T-helper 17 cell (primary cell): ENCODE measurements around the gene CMC1. TPM values are rescaled to one million over a fixed set of nuclear protein-coding genes. Genes with fewer than 3 reads are reported as not detected.
"Not testable (repeated sequence)": the region's sequence is repeated elsewhere in the genome, so short reads cannot be mapped to it uniquely, and the experiment has no call there.

Source experiments
- ATAC-seq: fragments of 150-1000 bp; cut with Tn5 transposase; 2 replicates; pipeline ENCODE4 v1.10.0; 2021; ENCODE audit warnings: mild to moderate bottlenecking, moderate library complexity
- DNase-seq, 3 donors: peaks; one replicate each; pipeline versions ENCODE4 v3.0.0 to v3.0.0-alpha.2; 2020 to 2021
- H3K9me3 ChIP-seq: one replicate; pipeline ENCODE4 v1.7.0; 2013; ENCODE audit warnings: low read length, mild to moderate bottlenecking; ENCODE audit not compliant: control insufficient read depth, poor library complexity, severe bottlenecking
- H3K27ac Mint-ChIP-seq: one replicate; pipeline ENCODE4 v1.8.0; 2022; ENCODE audit warnings: mild to moderate bottlenecking, moderate library complexity, mixed read lengths
- H3K27me3 Mint-ChIP-seq: one replicate; pipeline ENCODE4 v1.8.0; 2022; ENCODE audit warnings: mixed read lengths
- H3K36me3 Mint-ChIP-seq: one replicate; pipeline ENCODE4 v1.8.0; 2022; ENCODE audit warnings: low read depth, mixed read lengths
- H3K4me1 Mint-ChIP-seq: one replicate; pipeline ENCODE4 v1.8.0; 2022; ENCODE audit warnings: mild to moderate bottlenecking, mixed read lengths
- H3K4me3 Mint-ChIP-seq: one replicate; pipeline ENCODE4 v1.8.0; 2022; ENCODE audit warnings: mild to moderate bottlenecking, moderate library complexity, mixed read lengths
- total RNA-seq, 4 donors: library from RNA in 2 of 4; stranded (reverse) in 2 of 4; gene quantifications; one replicate each; pipeline ENCODE4 v1.2.3 and lab custom pipeline; 2022 to 2026

Gene CMC1
- total RNA-seq, 2 donors from 2014 or later, result 5.4 to 8.3 TPM

DNA sequence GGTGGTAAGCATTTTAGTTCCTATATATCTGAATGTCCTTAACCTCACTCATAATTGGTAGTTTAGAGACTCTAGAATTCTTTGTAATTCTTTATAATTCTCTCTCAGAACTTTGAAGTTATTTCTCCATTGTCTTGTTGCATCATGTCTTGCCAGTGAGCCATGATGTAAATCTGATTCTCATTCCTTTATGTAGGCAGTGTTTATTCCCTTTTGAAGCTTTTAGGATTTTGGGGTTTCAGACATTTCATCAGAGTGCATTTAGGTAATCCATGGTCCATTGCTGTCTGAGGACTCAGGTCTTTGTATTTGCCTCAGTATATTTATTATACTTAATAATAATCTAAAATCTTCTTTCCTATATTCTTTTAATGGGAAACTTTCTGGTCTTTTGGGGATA, 20.6 kb downstream of the CMC1 start:
- Mint-ChIP-seq H3K27ac (no peak overlapping the region), H3K4me3 (no peak overlapping the region), H3K4me1 (peaks cover 8% of the 10 kb centered on the region), H3K36me3 (peaks cover 7% of the 10 kb centered on the region), H3K27me3 (no peaks in the 10 kb centered on the region)
- ATAC-seq (no peak), DNase-seq (no peak)
- no peaks in the 10 kb centered on the region for H3K9me3 ChIP-seq

DNA sequence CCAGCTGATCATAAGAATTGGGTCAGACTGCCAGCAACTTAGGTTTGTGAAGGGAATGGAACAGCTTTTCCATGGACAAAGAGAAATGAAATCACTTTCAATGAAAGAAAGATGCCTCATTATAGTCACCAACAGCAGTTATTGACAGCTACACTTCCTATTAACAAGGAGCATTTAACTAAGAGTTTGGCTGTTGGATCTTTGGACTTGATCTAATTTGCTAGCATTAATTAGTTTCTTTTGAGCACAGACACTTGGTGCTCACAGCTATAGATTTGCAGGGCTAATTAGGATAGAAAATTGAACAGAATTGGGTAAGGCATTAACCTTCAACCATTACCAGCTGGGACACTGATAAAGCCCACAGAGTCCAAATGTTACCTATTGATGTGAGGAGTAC, 24.2 kb downstream of the CMC1 start:
- no peak overlapping the region for H3K27ac Mint-ChIP-seq

DNA sequence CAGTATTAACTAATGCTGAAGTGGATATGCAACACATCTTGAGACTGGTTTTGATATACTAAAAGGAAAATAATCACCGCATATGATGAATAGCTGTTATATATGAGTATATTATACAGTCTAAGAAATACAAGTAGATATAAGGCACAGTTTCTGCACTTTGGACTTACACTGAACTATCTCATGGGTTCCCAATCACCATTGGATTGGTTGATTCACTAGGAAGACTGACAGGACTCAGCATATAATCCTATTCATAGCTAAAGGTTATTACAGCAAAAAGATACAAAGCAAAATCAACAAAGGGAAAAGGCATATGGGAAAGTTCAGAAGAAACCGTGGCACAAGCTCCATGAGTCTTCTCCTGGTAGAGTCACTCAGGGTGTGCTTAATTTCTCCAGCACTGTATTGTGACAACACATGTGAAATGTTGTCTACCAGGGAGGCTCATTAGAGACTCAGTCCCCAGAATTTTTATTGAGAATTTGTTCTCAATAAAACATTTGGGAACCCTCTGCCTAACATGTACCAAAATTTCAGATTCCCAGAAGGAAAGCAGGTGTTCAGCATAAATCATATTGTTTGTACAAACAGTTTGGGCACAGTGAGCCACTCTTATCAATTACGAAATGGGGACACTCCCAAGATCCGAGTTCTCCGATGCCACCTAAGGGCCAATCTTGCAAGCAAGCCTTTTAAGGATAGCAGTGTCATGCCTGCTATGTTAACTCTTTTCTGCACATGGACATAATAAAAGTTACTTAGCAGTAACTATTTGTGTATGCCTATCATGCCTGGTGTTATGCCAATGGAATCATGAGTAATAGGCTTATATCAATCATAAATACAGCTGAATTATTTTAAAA, 26.8 kb downstream of the CMC1 start:
- no peaks in the 10 kb centered on the region for H3K9me3 ChIP-seq
- ATAC-seq (no peak), DNase-seq (no peak)
- Mint-ChIP-seq H3K36me3 (peaks cover 4% of the 10 kb centered on the region), H3K27me3 (no peaks in the 10 kb centered on the region), H3K27ac (no peak overlapping the region), H3K4me1 (peaks cover 4% of the 10 kb centered on the region), H3K4me3 (no peak overlapping the region)

More for the DNA sequence above, 24.2 kb downstream of the CMC1 start:
- Mint-ChIP-seq H3K27me3 (no peaks in the 10 kb centered on the region), H3K36me3 (no peaks in the 10 kb centered on the region), H3K4me3 (no peak overlapping the region), H3K4me1 (peaks cover 7% of the 10 kb centered on the region)
- ATAC-seq (no peak), DNase-seq (no peak)
- H3K9me3 ChIP-seq, result no peaks in the 10 kb centered on the region

DNA sequence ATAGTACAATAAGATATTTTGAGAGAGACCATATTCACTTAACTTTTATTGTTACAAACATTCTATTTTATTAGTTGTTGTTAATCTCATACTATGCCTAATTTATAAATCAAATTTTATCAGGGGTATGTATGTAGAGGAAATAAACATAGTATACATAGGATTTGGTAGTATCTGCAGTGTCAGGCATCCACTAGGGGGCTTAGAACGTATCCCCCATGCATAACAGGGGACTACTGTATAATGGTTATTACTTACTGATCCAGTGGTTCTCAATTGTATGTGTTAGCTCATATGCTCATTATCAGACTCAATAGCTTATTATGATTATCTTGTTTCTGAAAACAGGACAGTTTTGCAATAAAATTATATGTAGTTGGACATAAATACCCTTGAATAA, 27.6 kb downstream of the CMC1 start:
- Mint-ChIP-seq H3K4me3 (no peak overlapping the region), H3K27ac (no peak overlapping the region), H3K4me1 (peaks cover 4% of the 10 kb centered on the region), H3K36me3 (peaks cover 4% of the 10 kb centered on the region), H3K27me3 (no peaks in the 10 kb centered on the region)
- DNase-seq (no peak), ATAC-seq (no peak)
- H3K9me3 ChIP-seq, result no peaks in the 10 kb centered on the region

DNA sequence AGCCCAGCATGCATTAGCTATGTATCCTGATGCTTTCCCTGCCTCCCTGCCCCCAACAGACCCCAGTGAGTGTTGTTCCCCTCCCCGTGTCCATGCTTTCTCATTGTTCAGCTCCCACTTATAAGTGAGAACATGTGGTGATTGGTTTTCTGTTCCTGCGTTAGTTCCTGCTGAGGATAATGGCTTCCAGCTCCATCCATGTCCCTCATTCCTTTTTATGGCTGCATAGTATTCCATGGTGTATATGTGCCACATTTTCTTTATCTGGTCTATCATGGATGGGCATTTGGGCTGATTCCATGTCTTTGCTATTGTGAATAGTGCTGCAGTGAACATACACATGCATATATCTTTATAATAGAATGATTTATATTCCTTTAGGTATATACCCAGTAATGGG, 28.5 kb downstream of the CMC1 start:
- not testable (repeated sequence) for H3K4me3 Mint-ChIP-seq, ATAC-seq, H3K9me3 ChIP-seq, DNase-seq, H3K27ac Mint-ChIP-seq, H3K4me1 Mint-ChIP-seq, H3K27me3 Mint-ChIP-seq, H3K36me3 Mint-ChIP-seq

DNA sequence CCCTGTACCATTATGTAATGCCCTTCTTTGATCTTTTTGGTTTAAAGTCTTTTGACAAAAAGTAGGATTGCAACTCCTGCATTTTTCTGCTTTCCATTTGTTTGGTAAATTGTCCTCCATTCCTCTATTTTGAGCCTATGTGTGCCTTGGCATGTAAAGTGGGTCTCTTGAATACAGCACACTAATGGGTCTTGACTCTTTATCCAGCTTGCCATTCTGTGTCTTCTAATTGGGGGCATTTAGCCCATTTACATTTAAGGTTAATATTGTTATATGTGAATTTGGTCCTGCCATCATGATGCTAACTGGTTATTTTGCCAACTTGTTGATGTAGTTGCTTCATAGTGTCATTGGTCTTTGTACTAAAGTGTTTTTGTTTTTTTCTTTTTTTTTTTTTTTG, 32.4 kb downstream of the CMC1 start:
- H3K36me3 Mint-ChIP-seq, result peaks cover 13% of the 10 kb centered on the region
- no peak overlapping the region for H3K4me3 Mint-ChIP-seq

DNA sequence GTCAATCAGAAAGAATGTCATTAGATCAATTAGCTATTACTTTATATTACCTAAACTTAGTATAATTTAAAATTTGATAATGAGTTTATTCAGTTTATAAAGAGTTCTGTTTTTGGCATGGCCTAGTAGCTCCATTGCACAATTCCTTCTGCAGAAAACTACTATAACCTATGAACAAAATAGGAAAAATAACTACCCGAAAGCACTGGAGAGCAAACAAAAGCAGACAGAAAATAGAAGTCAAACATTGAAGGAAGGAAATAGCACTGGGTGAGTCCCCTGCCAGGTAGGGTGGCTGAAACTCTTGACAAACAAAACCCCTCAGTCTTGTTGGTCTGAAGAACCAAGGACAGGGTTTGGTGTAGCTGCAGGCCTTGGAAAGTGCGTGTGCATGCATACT, 37.5 kb downstream of the CMC1 start:
- Mint-ChIP-seq H3K4me1 (peaks cover 8% of the 10 kb centered on the region), H3K27ac (no peak overlapping the region), H3K27me3 (no peaks in the 10 kb centered on the region), H3K4me3 (no peak overlapping the region), H3K36me3 (peaks cover 11% of the 10 kb centered on the region)
- H3K9me3 ChIP-seq, result no peaks in the 10 kb centered on the region
- ATAC-seq (no peak), DNase-seq (no peak)

More for the DNA sequence above, 32.4 kb downstream of the CMC1 start:
- no peaks in the 10 kb centered on the region for H3K9me3 ChIP-seq
- DNase-seq (no peak), ATAC-seq (no peak)
- peaks cover 4% of the 10 kb centered on the region for H3K4me1 Mint-ChIP-seq
- H3K27me3 Mint-ChIP-seq, result no peaks in the 10 kb centered on the region
- no peak overlapping the region for H3K27ac Mint-ChIP-seq

DNA sequence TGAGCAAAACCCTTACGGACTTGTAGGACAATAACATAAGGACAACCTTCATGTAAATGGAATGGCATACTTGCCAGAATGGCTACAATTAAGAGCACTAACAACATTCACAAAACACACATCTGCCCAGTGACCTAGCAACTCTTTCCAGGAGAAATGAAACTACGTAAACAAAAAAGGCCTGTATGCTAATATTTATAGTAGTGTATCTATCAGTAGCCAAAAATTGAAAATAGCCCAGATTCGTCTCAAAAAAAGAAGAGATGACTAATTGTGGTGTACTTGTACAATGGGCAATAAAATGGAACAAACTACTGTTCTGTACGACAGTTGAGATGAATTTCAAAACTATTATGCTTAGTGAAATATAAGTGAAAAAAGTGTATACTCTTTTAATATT, 38.4 kb downstream of the CMC1 start:
- Mint-ChIP-seq H3K4me3 (no peak overlapping the region), H3K27ac (no peak overlapping the region), H3K27me3 (no peaks in the 10 kb centered on the region), H3K36me3 (peaks cover 9% of the 10 kb centered on the region), H3K4me1 (peaks cover 12% of the 10 kb centered on the region)
- no peaks in the 10 kb centered on the region for H3K9me3 ChIP-seq
- no peak for DNase-seq
- no peak for ATAC-seq

DNA sequence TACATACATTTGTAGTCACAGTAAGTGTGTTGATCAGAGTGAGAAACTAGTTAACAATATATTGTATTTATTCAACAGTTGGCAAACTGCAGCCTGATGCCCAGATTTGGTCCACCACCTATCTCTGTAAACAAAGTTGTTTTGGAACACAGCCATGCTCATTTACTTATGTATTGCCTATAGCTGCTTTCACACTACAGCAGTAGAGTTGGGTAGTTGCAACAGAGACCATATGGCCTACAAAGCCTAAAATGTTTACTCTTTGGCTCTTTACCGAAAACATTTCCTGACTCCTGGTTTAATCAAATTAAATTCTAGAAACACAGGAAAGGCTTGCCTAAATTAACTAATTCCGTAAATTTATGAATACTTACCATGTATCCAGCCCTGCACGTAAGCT, 39.4 kb downstream of the CMC1 start:
- no peaks in the 10 kb centered on the region for H3K9me3 ChIP-seq
- no peak for DNase-seq
- no peaks in the 10 kb centered on the region for H3K27me3 Mint-ChIP-seq
- no peak overlapping the region for H3K4me3 Mint-ChIP-seq
- ATAC-seq, result no peak
- H3K4me1 Mint-ChIP-seq, result peaks cover 12% of the 10 kb centered on the region
- H3K36me3 Mint-ChIP-seq, result peaks cover 9% of the 10 kb centered on the region
- H3K27ac Mint-ChIP-seq, result no peak overlapping the region

DNA sequence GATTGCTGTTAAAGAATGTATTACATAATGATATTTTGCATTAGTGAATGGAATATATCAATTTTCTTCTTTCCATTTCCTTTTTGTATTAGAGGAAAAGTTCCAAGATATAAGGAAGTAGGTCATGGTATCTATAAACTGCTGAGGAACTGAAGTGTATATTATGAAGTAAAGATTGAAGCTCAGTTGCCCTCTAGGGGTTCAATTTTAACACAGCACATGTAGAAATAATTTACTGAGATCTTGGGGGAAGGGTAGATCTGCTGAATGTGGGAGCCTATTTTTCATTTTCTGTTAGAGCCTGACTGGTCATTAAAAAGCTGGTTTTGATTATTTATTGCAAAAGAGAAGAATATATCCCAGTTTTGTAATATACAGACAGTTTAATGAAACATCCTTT, 45.2 kb downstream of the CMC1 start:
- H3K36me3 Mint-ChIP-seq, result no peaks in the 10 kb centered on the region
- no peak overlapping the region for H3K27ac Mint-ChIP-seq
- DNase-seq (no peak), ATAC-seq (peak; percentile 63)
- H3K4me3 Mint-ChIP-seq, result no peak overlapping the region
- H3K9me3 ChIP-seq, result no peaks in the 10 kb centered on the region
- no peaks in the 10 kb centered on the region for H3K27me3 Mint-ChIP-seq
- peaks cover 11% of the 10 kb centered on the region for H3K4me1 Mint-ChIP-seq

DNA sequence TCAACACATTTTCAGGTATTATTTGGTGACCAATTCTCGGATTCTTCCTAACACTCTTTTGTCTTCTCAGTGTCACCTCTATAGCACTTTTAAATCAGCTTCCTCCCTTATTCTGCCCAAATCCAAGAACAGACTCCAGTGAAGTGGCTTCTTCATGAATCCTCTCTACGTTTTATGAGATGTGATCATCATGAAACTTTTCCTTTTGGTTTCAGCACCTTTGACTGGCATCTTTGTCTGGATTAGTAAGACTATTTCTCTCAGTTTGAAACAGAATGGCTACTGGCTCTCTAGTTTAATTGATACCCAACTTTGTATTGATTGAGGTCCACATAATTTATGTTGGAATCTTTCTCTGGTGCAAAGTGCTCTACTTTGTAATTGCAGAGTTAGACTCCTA, 45.6 kb downstream of the CMC1 start:
- Mint-ChIP-seq H3K36me3 (no peaks in the 10 kb centered on the region), H3K4me1 (peaks cover 14% of the 10 kb centered on the region), H3K27me3 (no peaks in the 10 kb centered on the region), H3K4me3 (no peak overlapping the region), H3K27ac (no peak overlapping the region)
- H3K9me3 ChIP-seq, result no peaks in the 10 kb centered on the region
- ATAC-seq (no peak), DNase-seq (no peak)

DNA sequence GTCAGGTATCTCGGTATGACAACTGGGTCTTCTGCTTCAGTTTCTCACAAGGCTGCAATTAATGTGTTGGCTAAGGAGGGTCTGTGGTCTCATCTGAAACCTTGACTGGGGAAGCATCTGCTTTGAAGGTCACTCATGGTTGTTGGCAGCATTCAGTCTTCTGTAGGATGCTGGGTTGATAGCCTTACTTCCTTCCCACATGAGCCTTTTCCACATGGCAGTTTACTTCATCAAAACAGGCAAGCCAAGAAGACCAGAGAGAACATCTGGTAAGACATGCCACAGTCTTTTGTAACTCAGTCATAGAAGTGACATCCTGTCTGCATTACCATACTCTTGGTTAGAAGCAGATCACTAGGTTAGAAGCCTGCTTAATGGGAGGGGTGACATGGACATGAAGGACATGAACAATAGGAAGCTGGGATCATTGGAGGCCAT, 49.5 kb downstream of the CMC1 start:
- Mint-ChIP-seq H3K4me1 (peaks cover 19% of the 10 kb centered on the region), H3K36me3 (peaks cover 5% of the 10 kb centered on the region), H3K4me3 (no peak overlapping the region), H3K27me3 (no peaks in the 10 kb centered on the region), H3K27ac (no peak overlapping the region)
- ATAC-seq (no peak), DNase-seq (no peak)
- no peaks in the 10 kb centered on the region for H3K9me3 ChIP-seq

DNA sequence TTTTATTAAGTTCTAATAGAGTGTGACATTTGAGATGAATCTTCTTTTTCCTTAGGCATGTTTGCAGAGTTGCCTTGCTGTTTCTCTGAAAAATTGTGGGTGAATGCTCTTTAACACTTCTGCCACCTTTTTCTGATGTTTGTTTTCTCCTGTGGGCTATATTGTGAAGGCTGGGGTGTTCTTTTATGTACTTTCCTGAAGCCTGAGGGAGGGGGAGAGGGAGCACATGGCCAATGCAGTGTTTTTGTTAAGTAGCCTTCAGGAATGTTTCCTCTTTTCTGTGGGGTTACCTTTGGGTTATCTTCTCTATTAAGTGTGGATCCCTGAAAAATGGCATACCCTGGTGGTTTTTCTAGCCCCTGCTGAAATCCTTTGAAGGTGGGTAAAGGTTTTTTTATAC, 50.2 kb downstream of the CMC1 start:
- DNase-seq (no peak), ATAC-seq (no peak)
- peaks cover 21% of the 10 kb centered on the region for H3K4me1 Mint-ChIP-seq
- H3K36me3 Mint-ChIP-seq, result peaks cover 5% of the 10 kb centered on the region
- no peaks in the 10 kb centered on the region for H3K27me3 Mint-ChIP-seq
- no peak overlapping the region for H3K4me3 Mint-ChIP-seq
- no peaks in the 10 kb centered on the region for H3K9me3 ChIP-seq
- H3K27ac Mint-ChIP-seq, result no peak overlapping the region

DNA sequence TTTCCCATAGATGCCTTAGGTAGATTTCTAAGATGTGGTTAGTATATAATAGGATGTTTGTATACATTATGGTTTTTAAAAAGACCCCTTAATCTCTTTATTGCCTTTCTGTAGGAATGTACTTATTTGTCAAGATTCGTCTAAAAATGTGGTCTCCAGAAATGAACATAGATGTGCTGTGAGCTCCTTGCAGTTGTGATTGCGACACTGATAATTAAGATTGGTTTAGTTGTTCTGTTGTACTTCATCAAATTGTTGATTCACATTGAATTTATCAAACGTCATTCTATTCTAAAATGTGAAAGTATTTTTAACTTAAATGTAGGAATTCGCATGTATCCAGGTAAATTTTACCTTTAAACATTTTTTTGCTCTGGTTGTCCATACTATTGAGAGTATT, 51.2 kb downstream of the CMC1 start:
- ATAC-seq, result no peak
- H3K27ac Mint-ChIP-seq, result no peak overlapping the region
- peaks cover 5% of the 10 kb centered on the region for H3K36me3 Mint-ChIP-seq
- no peak for DNase-seq
- peaks cover 19% of the 10 kb centered on the region for H3K4me1 Mint-ChIP-seq
- no peaks in the 10 kb centered on the region for H3K27me3 Mint-ChIP-seq
- no peak overlapping the region for H3K4me3 Mint-ChIP-seq
- H3K9me3 ChIP-seq, result no peaks in the 10 kb centered on the region
